Activated CD4-positive, alpha-beta T cell treated with anti-CD3 and anti-CD28 coated beads, Interleukin-2, Interleukin-4, amounts not matched to agents 100 ng/mL and 50 ng/mL, durations not matched to agents 16 hours and 8 hours (primary cell): ENCODE data around the gene RADIL.
A peak's percentile ranks its signal among the peaks of the same experiment; 100 is the strongest.
"Not testable (repeated sequence)": the region's sequence is repeated elsewhere in the genome, so short reads cannot be mapped to it uniquely, and the experiment has no call there.

Experiments used
- DNase-seq: peaks from one replicate; pipeline ENCODE4 v3.0.0-alpha.2; 2020; ENCODE audit warnings: low spot score

Gene RADIL

GRCh38 chr7:4808565-4808964 is 75.0 kb downstream of the RADIL start:
- no peak for DNase-seq

- no peak for DNase-seq
These were observed 75.5 kb downstream of the RADIL start for GRCh38 chr7:4808026-4808425.

GRCh38 chr7:4807598-4808016 is 75.9 kb downstream of the RADIL start:
- DNase-seq, result no peak

- no peak for DNase-seq
These were observed 76.4 kb downstream of the RADIL start for GRCh38 chr7:4806983-4807597.

GRCh38 chr7:4805984-4806300 is 77.6 kb downstream of the RADIL start:
- no peak for DNase-seq

- no peak for DNase-seq
These were observed 78.2 kb downstream of the RADIL start for GRCh38 chr7:4805110-4805983.

GRCh38 chr7:4803397-4804241 is 79.9 kb downstream of the RADIL start:
- no peak for DNase-seq

GRCh38 chr7:4802577-4802976 is 80.9 kb downstream of the RADIL start:
- DNase-seq, result not testable (repeated sequence)

GRCh38 chr7:4801839-4802231 is 81.7 kb downstream of the RADIL start:
- no peak for DNase-seq

- DNase-seq, result no peak
These were observed 82.3 kb downstream of the RADIL start for GRCh38 chr7:4800926-4801838.

GRCh38 chr7:4800487-4800886 is 83.0 kb downstream of the RADIL start:
- no peak for DNase-seq

- no peak for DNase-seq
These were observed 83.8 kb downstream of the RADIL start for GRCh38 chr7:4799508-4800268.

- DNase-seq, result no peak
These were observed 84.7 kb downstream of the RADIL start for GRCh38 chr7:4798706-4799235.

GRCh38 chr7:4797858-4798705 is 85.4 kb downstream of the RADIL start:
- peak; percentile 59 for DNase-seq

- no peak for DNase-seq
These were observed 87.1 kb downstream of the RADIL start for GRCh38 chr7:4796453-4796852.

GRCh38 chr7:4794591-4795350 is 88.7 kb downstream of the RADIL start:
- DNase-seq, result no peak

GRCh38 chr7:4794171-4794570 is 89.3 kb downstream of the RADIL start:
- DNase-seq, result not testable (repeated sequence)

GRCh38 chr7:4793385-4793993 is 90.0 kb downstream of the RADIL start:
- not testable (repeated sequence) for DNase-seq
